Neural cell (in vitro differentiated cells): ENCODE data around the gene TMEM219. TPM values are rescaled to one million over a fixed set of nuclear protein-coding genes. Genes with fewer than 3 reads are reported as not detected.

Source experiments
- H2AFZ ChIP-seq: fragments of 200-600, 300-800 bp; sonication (generic), shearing (Covaris generic); 2 replicates; pipeline ENCODE4 v1.6.0; 2014; ENCODE audit warnings: low read depth, mild to moderate bottlenecking, antibody characterized with exemption, low read length, moderate library complexity
- H3F3A ChIP-seq: fragments of 200-600 bp; shearing (Covaris generic); 2 replicates; pipeline ENCODE4 v1.6.1; 2016; ENCODE audit warnings: mild to moderate bottlenecking, moderate library complexity, mixed read lengths, antibody characterized with exemption, low read length; ENCODE audit not compliant: insufficient read depth, poor library complexity, severe bottlenecking
- H3K27ac ChIP-seq: fragments of 200-600, 300-800 bp; sonication (generic), shearing (Covaris generic); 2 replicates; pipeline ENCODE4 v1.5.1; 2014; ENCODE audit warnings: mild to moderate bottlenecking, low read length, moderate library complexity
- H3K27me3 ChIP-seq: fragments of 300-800, 200-600 bp; sonication (generic), shearing (Covaris generic); 2 replicates; pipeline ENCODE4 v1.6.0; 2014; ENCODE audit warnings: mild to moderate bottlenecking, low read depth, low read length, moderate library complexity; ENCODE audit not compliant: insufficient read depth
- H3K36me3 ChIP-seq: fragments of 300-800, 200-600 bp; sonication (generic), shearing (Covaris generic); 2 replicates; pipeline ENCODE4 v1.5.1; 2014; ENCODE audit warnings: mild to moderate bottlenecking, antibody characterized with exemption, low read length, moderate library complexity; ENCODE audit not compliant: insufficient read depth
- H3K4me2 ChIP-seq: fragments of 300-800, 200-600 bp; sonication (generic), shearing (Covaris generic); 2 replicates; pipeline ENCODE4 v1.6.0; 2014; ENCODE audit warnings: mild to moderate bottlenecking, low read length
- H3K4me3 ChIP-seq: fragments of 300-800, 200-600 bp; sonication (generic), shearing (Covaris generic); 2 replicates; pipeline ENCODE4 v1.5.1; 2014; ENCODE audit warnings: mild to moderate bottlenecking, low read length, moderate library complexity
- H3K79me2 ChIP-seq: fragments of 200-600 bp; shearing (Covaris generic); replicated peaks from 2 replicates; pipeline ENCODE4 v1.6.0; 2014; ENCODE audit warnings: mild to moderate bottlenecking, low read length, moderate library complexity; ENCODE audit not compliant: insufficient read depth
- H3K9ac ChIP-seq: fragments of 300-800, 200-600 bp; sonication (generic), shearing (Covaris generic); 2 replicates; pipeline ENCODE4 v1.6.1; 2016; ENCODE audit warnings: mild to moderate bottlenecking, low read length, mixed read lengths
- H3K9me2 ChIP-seq: fragments of 200-600 bp; shearing (Covaris generic); 2 replicates; pipeline ENCODE4 v1.6.1; 2016; ENCODE audit warnings: mild to moderate bottlenecking, low read length, mixed read lengths; ENCODE audit not compliant: insufficient read depth
- H3K9me3 ChIP-seq: fragments of 200-600, 300-800 bp; sonication (generic), shearing (Covaris generic); 2 replicates; pipeline ENCODE4 v1.6.1; 2016; ENCODE audit warnings: mild to moderate bottlenecking, mixed run types, low read length, moderate library complexity, mixed read lengths
- H4K20me1 ChIP-seq: fragments of 200-600 bp; shearing (Covaris generic); 2 replicates; pipeline ENCODE4 v1.6.1; 2016; ENCODE audit warnings: mild to moderate bottlenecking, mixed run types; ENCODE audit not compliant: insufficient read depth
- EP300 ChIP-seq: fragments of 450-650 bp; conservative IDR thresholded peaks from 2 replicates; pipeline ENCODE4 v1.6.1; 2014; ENCODE audit warnings: antibody characterized with exemption, mild to moderate bottlenecking, moderate library complexity; ENCODE audit not compliant: poor library complexity, severe bottlenecking
- EZH2 ChIP-seq: fragments of 200-600, 300-800 bp; shearing (Covaris generic), sonication (generic); IDR thresholded peaks from 2 replicates; pipeline ENCODE4 v1.6.1; 2014; ENCODE audit warnings: antibody characterized with exemption, low read length, borderline replicate concordance, mild to moderate bottlenecking; ENCODE audit not compliant: insufficient read depth, poor library complexity, severe bottlenecking
- MXI1 ChIP-seq: fragments of 450-650 bp; conservative IDR thresholded peaks from 2 replicates; pipeline ENCODE4 v1.6.1; 2014; ENCODE audit warnings: antibody characterized with exemption, mild to moderate bottlenecking; ENCODE audit not compliant: poor library complexity, severe bottlenecking
- POLR2AphosphoS5 ChIP-seq: IDR thresholded peaks from 2 replicates; pipeline ENCODE4 v1.6.1; 2012
- RAD21 ChIP-seq: fragments of 450-650 bp; conservative IDR thresholded peaks from 2 replicates; pipeline ENCODE4 v1.6.1; 2014; ENCODE audit warnings: antibody characterized with exemption, mild to moderate bottlenecking, moderate library complexity
- SMC3 ChIP-seq: fragments of 450-650 bp; conservative IDR thresholded peaks from 2 replicates; pipeline ENCODE4 v1.6.1; 2014; ENCODE audit warnings: antibody characterized with exemption, mild to moderate bottlenecking, moderate library complexity; ENCODE audit not compliant: poor library complexity
- TAF1 ChIP-seq: IDR thresholded peaks from 2 replicates; pipeline ENCODE4 v1.6.1; 2012; ENCODE audit warnings: low read depth
- polyA plus RNA-seq: library from polyadenylated mRNA; depleted of rRNA; stranded (reverse); fragments of >200 nt; gene quantifications from 2 replicates; pipeline ENCODE4 v1.2.3, GENCODE V29; 2014
- TF ChIP-seq, protein P1 (sequence below): IDR thresholded peaks from 2 replicates; pipeline ENCODE4 v1.6.1; 2012; ENCODE audit warnings: borderline replicate concordance
- TF ChIP-seq, protein P2 (sequence below): fragments of 450-650 bp; IDR thresholded peaks from 2 replicates; pipeline ENCODE4 v1.5.1; 2014; ENCODE audit warnings: antibody characterized with exemption, mild to moderate bottlenecking, moderate library complexity; ENCODE audit not compliant: poor library complexity, severe bottlenecking

The TMEM219 gene
- polyA plus RNA-seq, 1 donor from 2014 or later = 154 TPM

DNA sequence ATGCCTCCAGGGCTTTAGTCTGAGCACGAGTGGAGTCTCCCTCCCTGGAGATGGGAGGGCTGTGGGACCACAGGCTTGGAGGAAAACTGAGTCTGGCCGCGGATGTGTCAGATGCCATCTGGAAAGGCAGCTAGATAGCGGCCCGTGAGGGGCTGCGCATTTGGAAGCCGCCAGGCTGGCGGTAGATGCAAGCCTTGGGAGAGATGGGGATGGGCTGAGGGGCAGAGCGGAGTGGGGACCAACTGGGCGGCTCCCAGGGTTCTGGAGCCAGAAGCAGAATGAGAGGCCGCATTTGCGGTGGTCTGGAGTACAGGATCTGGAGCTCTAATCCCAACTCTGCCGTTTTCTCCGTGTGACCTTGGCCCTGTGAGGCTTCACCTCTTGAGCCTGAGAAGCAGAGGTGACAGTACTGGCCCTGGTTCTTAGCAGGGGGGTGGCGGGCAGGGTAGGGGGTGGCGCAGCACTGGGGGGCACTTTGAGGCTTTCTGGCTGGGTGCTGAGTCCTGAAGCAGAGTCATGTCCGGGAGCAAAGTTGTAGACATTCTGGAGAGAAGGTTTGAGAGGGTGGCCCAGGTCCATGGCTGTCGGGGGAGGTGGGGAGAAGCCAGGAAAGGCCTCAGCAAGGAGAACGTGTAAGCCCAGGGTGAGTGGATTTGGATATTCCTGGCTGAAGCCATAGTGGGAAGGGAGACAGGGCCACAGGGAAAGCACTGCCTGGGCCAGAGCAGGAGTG, 40.9 kb downstream of the TMEM219 start:
- H3K9me3 ChIP-seq = no peaks in the 10 kb centered on the region
- H4K20me1 ChIP-seq = no peaks in the 10 kb centered on the region
- no peaks in the 10 kb centered on the region for H3K79me2 ChIP-seq
- no peaks in the 10 kb centered on the region for H3F3A ChIP-seq
- no peaks in the 10 kb centered on the region for H3K36me3 ChIP-seq
- H3K4me2 ChIP-seq = no peak overlapping the region
- TF ChIP-seq MXI1 (no peak), POLR2AphosphoS5 (no peak), SMC3 (no peak), RAD21 (no peak), EP300 (no peak), EZH2 (no peak), TAF1 (no peak)
- TF ChIP-seq, protein P1, sequence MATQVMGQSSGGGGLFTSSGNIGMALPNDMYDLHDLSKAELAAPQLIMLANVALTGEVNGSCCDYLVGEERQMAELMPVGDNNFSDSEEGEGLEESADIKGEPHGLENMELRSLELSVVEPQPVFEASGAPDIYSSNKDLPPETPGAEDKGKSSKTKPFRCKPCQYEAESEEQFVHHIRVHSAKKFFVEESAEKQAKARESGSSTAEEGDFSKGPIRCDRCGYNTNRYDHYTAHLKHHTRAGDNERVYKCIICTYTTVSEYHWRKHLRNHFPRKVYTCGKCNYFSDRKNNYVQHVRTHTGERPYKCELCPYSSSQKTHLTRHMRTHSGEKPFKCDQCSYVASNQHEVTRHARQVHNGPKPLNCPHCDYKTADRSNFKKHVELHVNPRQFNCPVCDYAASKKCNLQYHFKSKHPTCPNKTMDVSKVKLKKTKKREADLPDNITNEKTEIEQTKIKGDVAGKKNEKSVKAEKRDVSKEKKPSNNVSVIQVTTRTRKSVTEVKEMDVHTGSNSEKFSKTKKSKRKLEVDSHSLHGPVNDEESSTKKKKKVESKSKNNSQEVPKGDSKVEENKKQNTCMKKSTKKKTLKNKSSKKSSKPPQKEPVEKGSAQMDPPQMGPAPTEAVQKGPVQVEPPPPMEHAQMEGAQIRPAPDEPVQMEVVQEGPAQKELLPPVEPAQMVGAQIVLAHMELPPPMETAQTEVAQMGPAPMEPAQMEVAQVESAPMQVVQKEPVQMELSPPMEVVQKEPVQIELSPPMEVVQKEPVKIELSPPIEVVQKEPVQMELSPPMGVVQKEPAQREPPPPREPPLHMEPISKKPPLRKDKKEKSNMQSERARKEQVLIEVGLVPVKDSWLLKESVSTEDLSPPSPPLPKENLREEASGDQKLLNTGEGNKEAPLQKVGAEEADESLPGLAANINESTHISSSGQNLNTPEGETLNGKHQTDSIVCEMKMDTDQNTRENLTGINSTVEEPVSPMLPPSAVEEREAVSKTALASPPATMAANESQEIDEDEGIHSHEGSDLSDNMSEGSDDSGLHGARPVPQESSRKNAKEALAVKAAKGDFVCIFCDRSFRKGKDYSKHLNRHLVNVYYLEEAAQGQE = no peak
- TF ChIP-seq, protein P2, sequence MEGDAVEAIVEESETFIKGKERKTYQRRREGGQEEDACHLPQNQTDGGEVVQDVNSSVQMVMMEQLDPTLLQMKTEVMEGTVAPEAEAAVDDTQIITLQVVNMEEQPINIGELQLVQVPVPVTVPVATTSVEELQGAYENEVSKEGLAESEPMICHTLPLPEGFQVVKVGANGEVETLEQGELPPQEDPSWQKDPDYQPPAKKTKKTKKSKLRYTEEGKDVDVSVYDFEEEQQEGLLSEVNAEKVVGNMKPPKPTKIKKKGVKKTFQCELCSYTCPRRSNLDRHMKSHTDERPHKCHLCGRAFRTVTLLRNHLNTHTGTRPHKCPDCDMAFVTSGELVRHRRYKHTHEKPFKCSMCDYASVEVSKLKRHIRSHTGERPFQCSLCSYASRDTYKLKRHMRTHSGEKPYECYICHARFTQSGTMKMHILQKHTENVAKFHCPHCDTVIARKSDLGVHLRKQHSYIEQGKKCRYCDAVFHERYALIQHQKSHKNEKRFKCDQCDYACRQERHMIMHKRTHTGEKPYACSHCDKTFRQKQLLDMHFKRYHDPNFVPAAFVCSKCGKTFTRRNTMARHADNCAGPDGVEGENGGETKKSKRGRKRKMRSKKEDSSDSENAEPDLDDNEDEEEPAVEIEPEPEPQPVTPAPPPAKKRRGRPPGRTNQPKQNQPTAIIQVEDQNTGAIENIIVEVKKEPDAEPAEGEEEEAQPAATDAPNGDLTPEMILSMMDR = no peak
- H3K27ac ChIP-seq = no peak overlapping the region
- H3K9me2 ChIP-seq = no peaks in the 10 kb centered on the region
- no peak overlapping the region for H3K9ac ChIP-seq
- H3K27me3 ChIP-seq = no peaks in the 10 kb centered on the region
- H2AFZ ChIP-seq = no peak overlapping the region
- H3K4me3 ChIP-seq = no peak overlapping the region

DNA sequence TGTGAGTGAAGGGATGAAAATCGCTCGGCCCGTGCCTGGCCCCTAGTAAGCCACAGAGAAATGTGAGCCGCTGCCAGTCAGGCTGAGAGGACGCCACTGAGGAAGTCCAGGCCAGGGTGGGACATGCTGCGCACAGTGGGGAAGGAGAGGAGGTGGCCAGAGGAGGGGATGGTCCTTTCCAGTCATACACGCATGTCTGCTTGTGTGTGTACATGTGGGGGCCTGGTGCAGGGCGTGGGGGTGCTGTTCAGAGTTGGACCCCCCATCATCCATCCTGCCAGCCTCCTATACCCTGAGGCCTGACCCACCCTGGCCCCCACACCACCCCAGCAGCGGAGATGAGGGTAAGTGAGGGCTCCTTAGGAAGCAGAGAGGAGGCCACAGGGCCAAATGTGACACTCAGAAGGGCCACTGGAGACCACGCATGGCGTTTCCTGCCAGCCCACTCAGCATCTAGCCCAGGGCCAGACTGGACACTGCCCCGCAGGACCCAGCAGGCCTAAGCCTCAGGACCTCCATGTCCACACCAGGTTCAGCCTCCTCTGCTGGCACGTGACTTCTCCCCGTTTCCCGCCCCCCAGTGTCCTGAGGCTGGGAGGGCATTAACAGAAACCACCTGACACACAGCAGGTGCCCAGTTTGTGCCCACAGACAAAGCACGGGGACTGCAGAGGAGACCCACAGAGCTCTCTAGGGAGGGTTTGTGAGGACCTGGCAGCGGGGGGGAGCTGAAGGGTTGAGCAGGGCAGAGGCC, 42.0 kb downstream of the TMEM219 start:
- no peaks in the 10 kb centered on the region for H3K36me3 ChIP-seq
- TF ChIP-seq RAD21 = no peak
- no peak for TF ChIP-seq SMC3
- no peak for TF ChIP-seq MXI1
- no peak for TF ChIP-seq EP300
- TF ChIP-seq POLR2AphosphoS5 = no peak
- TF ChIP-seq EZH2 = no peak
- TF ChIP-seq TAF1 = no peak
- TF ChIP-seq, protein P2 = no peak
- TF ChIP-seq, protein P1 = no peak
- H3K27me3 ChIP-seq = no peaks in the 10 kb centered on the region
- no peak overlapping the region for H3K4me3 ChIP-seq
- no peaks in the 10 kb centered on the region for H3K9me3 ChIP-seq
- H3F3A ChIP-seq = no peaks in the 10 kb centered on the region
- H4K20me1 ChIP-seq = no peaks in the 10 kb centered on the region
- no peaks in the 10 kb centered on the region for H3K79me2 ChIP-seq
- H3K9ac ChIP-seq = no peak overlapping the region
- H3K27ac ChIP-seq = no peak overlapping the region
- H3K9me2 ChIP-seq = no peaks in the 10 kb centered on the region
- no peak overlapping the region for H2AFZ ChIP-seq
- H3K4me2 ChIP-seq = no peak overlapping the region
